Neuronal stem cell (in vitro differentiated cells): Measurements from ENCODE around the gene TOMM7.

Experiments used
- DNase-seq: peaks from one replicate; pipeline ENCODE4 v3.0.0-alpha.2; 2013; ENCODE audit warnings: low spot score
- H2AFZ ChIP-seq: one replicate; pipeline ENCODE4 v1.6.1; 2013; ENCODE audit warnings: mild to moderate bottlenecking, low read length, inconsistent platforms
- H2AK5ac ChIP-seq: 2 replicates; pipeline ENCODE4 v1.6.1; 2013; ENCODE audit warnings: low read depth, mild to moderate bottlenecking, inconsistent platforms, low read length, moderate library complexity, mixed read lengths
- H2BK120ac ChIP-seq: 2 replicates; pipeline ENCODE4 v1.6.1; 2013; ENCODE audit warnings: low read depth, mild to moderate bottlenecking, inconsistent platforms, low read length, moderate library complexity, mixed read lengths
- H2BK12ac ChIP-seq: one replicate; pipeline ENCODE4 v1.6.1; 2013; ENCODE audit warnings: low read length, inconsistent platforms
- H2BK15ac ChIP-seq: 2 replicates; pipeline ENCODE4 v1.6.1; 2013; ENCODE audit warnings: mild to moderate bottlenecking, low read length, inconsistent platforms, mixed read lengths
- H2BK5ac ChIP-seq: one replicate; pipeline ENCODE4 v1.6.1; 2013; ENCODE audit warnings: inconsistent platforms, mild to moderate bottlenecking, low read length, moderate library complexity
- H3K14ac ChIP-seq: one replicate; pipeline ENCODE4 v1.6.1; 2013; ENCODE audit warnings: low read length, inconsistent platforms
- H3K18ac ChIP-seq: 2 replicates; pipeline ENCODE4 v1.6.1; 2013; ENCODE audit warnings: low read length, inconsistent platforms
- H3K23ac ChIP-seq: 2 replicates; pipeline ENCODE4 v1.6.1; 2013; ENCODE audit warnings: low read depth, mild to moderate bottlenecking, mixed read lengths, low read length, inconsistent platforms; ENCODE audit not compliant: poor library complexity
- H3K27ac ChIP-seq: replicated peaks from 3 replicates; pipeline ENCODE4 v1.5.1; 2013; ENCODE audit warnings: low read length, inconsistent platforms
- H3K27me3 ChIP-seq, 3 experiments: 2 replicates each; pipeline ENCODE4 v1.6.1; 2013; ENCODE audit warnings: low read length in 3 of 3, mild to moderate bottlenecking in 2 of 3, inconsistent platforms in 1 of 3, low read depth in 1 of 3, mixed read lengths in 1 of 3, moderate library complexity in 1 of 3; ENCODE audit not compliant: control insufficient read depth in 3 of 3, insufficient read depth in 3 of 3
- H3K36me3 ChIP-seq, 2 donors: replicated peaks in 1 of 2; 2 replicates each; pipeline ENCODE4 v1.6.1; 2013; ENCODE audit warnings: low read length in 2 of 2; ENCODE audit not compliant: control insufficient read depth in 2 of 2, insufficient read depth in 2 of 2
- H3K4ac ChIP-seq: 2 replicates; pipeline ENCODE4 v1.6.1; 2013; ENCODE audit warnings: inconsistent platforms, mild to moderate bottlenecking, low read length, moderate library complexity
- H3K4me1 ChIP-seq, 2 donors: 1 replicate in 1 of 2; 2 replicates in 1 of 2; pipeline ENCODE4 v1.6.1; 2013; ENCODE audit warnings: low read length in 2 of 2, low read depth in 1 of 2; ENCODE audit not compliant: control insufficient read depth in 2 of 2, insufficient read depth in 1 of 2
- H3K4me2 ChIP-seq: one replicate; pipeline ENCODE4 v1.6.1; 2013; ENCODE audit warnings: mild to moderate bottlenecking, low read length, inconsistent platforms; ENCODE audit not compliant: insufficient read depth, poor library complexity, severe bottlenecking
- H3K4me3 ChIP-seq, 2 donors: 2 replicates each; pipeline ENCODE4 v1.5.1; 2013; ENCODE audit warnings: low read length in 2 of 2, mild to moderate bottlenecking in 2 of 2, inconsistent platforms in 1 of 2, moderate library complexity in 1 of 2
- H3K79me1 ChIP-seq: one replicate; pipeline ENCODE4 v1.6.1; 2013; ENCODE audit warnings: low read depth, mild to moderate bottlenecking, inconsistent platforms, low read length, moderate library complexity
- H3K9ac ChIP-seq: one replicate; pipeline ENCODE4 v1.6.1; 2013; ENCODE audit warnings: mild to moderate bottlenecking, low read depth, low read length, inconsistent platforms; ENCODE audit not compliant: poor library complexity
- H3K9me3 ChIP-seq, 2 donors: replicated peaks in 1 of 2; 2 replicates each; pipeline versions ENCODE3 to v1.6.1; 2013; ENCODE audit warnings: low read length in 2 of 2, mild to moderate bottlenecking in 2 of 2, inconsistent platforms in 1 of 2, low read depth in 1 of 2, mixed read lengths in 1 of 2, moderate library complexity in 1 of 2; ENCODE audit not compliant: control insufficient read depth in 2 of 2, insufficient read depth in 1 of 2
- H4K8ac ChIP-seq: one replicate; pipeline ENCODE4 v1.6.1; 2013; ENCODE audit warnings: low read depth, mild to moderate bottlenecking, inconsistent platforms, low read length, moderate library complexity
- H4K91ac ChIP-seq: one replicate; pipeline ENCODE4 v1.6.1; 2013; ENCODE audit warnings: low read length, low read depth, mild to moderate bottlenecking, inconsistent platforms; ENCODE audit not compliant: poor library complexity
- WGBS, 2 donors: extraction: QIAGEN DNeasy Blood & Tissue Kit; methylation state at CpG; one replicate each; pipeline ENCODE4 v1.1.7; 2013; ENCODE audit warnings: missing lambda C conversion rate in 2 of 2, mixed read lengths in 1 of 2; ENCODE audit not compliant: insufficient read length in 2 of 2, insufficient replicate concordance in 1 of 2; ENCODE audit errors: extremely low coverage in 2 of 2; 5-methylcytosine and 5-hydroxymethylcytosine counted together

TOMM7 gene

DNA sequence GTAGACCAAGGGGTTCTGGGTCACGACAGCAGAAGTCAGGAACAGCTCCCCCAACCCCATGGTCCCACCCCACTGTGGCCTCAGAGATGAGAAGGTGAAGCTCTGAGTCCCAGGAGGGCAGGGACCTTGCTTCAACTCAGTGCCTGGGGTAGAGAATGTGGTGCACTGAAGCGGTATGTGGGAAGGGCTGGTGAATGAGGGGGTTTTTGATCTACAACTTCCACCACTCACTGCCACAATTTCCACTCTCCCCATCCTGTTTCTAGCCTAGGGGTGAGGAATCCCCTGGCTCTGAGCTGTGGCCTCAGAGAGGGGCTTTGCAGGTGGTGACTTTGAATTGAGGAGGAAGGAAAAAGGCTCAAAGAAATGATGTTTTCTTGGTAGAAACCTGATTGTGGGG lies 44.9 kb upstream of the TOMM7 start:
- H3K4me3 ChIP-seq: no peak overlapping the region

GRCh38 chr7:22867003-22867402 lies 44.4 kb upstream of the TOMM7 start:
- H3K9me3 ChIP-seq: no peaks in the 10 kb centered on the region
- H3K36me3 ChIP-seq: no peaks in the 10 kb centered on the region
- no peak overlapping the region for H3K23ac ChIP-seq
- H2AFZ ChIP-seq: no peak overlapping the region
- no peak overlapping the region for H2BK12ac ChIP-seq
- no CpG with 5 or more reads among the region's 4 CpGs for WGBS, 2 donors
- no peak overlapping the region for H2AK5ac ChIP-seq
- H3K4ac ChIP-seq: no peak overlapping the region
- H2BK15ac ChIP-seq: no peak overlapping the region
- H3K4me3 ChIP-seq: no peak overlapping the region
- no peak overlapping the region for H3K4me2 ChIP-seq
- H3K14ac ChIP-seq: no peak overlapping the region
- no peak overlapping the region for H2BK120ac ChIP-seq
- H3K27ac ChIP-seq: no peak overlapping the region
- DNase-seq: no peak
- no peak overlapping the region for H4K8ac ChIP-seq
- H3K27me3 ChIP-seq: peaks cover 0 to 1% (median 0%) of the 10 kb centered on the region in 3 experiments
- no peaks in the 10 kb centered on the region for H3K79me1 ChIP-seq
- H3K4me1 ChIP-seq: peaks cover 0 to 2% of the 10 kb centered on the region in 2 donors
- H3K9ac ChIP-seq: no peak overlapping the region
- no peak overlapping the region for H3K18ac ChIP-seq
- H2BK5ac ChIP-seq: no peak overlapping the region
- no peak overlapping the region for H4K91ac ChIP-seq

More for the DNA sequence above, 44.9 kb upstream of the TOMM7 start:
- H2BK15ac ChIP-seq: no peak overlapping the region
- no peak overlapping the region for H2AFZ ChIP-seq
- no peaks in the 10 kb centered on the region for H3K36me3 ChIP-seq
- H2BK5ac ChIP-seq: no peak overlapping the region
- no peak overlapping the region for H3K4me2 ChIP-seq
- H3K9me3 ChIP-seq: no peaks in the 10 kb centered on the region
- H3K18ac ChIP-seq: no peak overlapping the region
- H4K8ac ChIP-seq: no peak overlapping the region
- H2BK120ac ChIP-seq: no peak overlapping the region
- H3K14ac ChIP-seq: no peak overlapping the region
- no peak overlapping the region for H4K91ac ChIP-seq
- H3K23ac ChIP-seq: no peak overlapping the region
- H3K4me1 ChIP-seq: peaks cover 0 to 2% of the 10 kb centered on the region in 2 donors
- DNase-seq: no peak
- H2BK12ac ChIP-seq: no peak overlapping the region
- peaks cover 0 to 2% (median 0%) of the 10 kb centered on the region in 3 experiments for H3K27me3 ChIP-seq
- no peak overlapping the region for H2AK5ac ChIP-seq
- no peaks in the 10 kb centered on the region for H3K79me1 ChIP-seq
- no CpG with 5 or more reads among the region's 2 CpGs for WGBS, 2 donors
- H3K9ac ChIP-seq: no peak overlapping the region
- no peak overlapping the region for H3K27ac ChIP-seq
- no peak overlapping the region for H3K4ac ChIP-seq

DNA sequence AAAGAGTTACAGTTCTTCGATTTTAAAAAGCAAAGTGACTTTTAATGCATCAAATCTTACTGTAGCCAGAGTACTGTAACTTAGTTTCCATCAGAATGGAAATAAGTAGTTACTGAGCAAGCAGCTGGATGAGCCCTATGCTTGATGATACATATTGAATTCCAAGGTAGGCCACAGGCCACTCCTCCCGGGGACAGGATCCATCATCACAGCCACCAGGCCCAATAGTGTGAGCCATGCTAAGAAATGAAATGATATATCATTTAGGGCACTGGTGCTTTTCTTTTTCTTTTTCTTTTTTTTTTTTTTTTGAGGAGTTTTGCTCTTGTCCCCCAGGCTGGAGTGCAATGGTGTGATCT lies 42.9 kb upstream of the TOMM7 start:
- no peak overlapping the region for H3K23ac ChIP-seq
- DNase-seq: no peak
- no peak overlapping the region for H2BK12ac ChIP-seq
- H4K8ac ChIP-seq: no peak overlapping the region
- no peak overlapping the region for H2BK120ac ChIP-seq
- no peak overlapping the region for H2AFZ ChIP-seq
- no peaks in the 10 kb centered on the region for H3K9me3 ChIP-seq
- no peaks in the 10 kb centered on the region for H3K27me3 ChIP-seq
- no peak overlapping the region for H3K4me3 ChIP-seq
- no peak overlapping the region for H2BK15ac ChIP-seq
- H3K79me1 ChIP-seq: no peaks in the 10 kb centered on the region
- no peak overlapping the region for H3K9ac ChIP-seq
- no peak overlapping the region for H2AK5ac ChIP-seq
- H3K4me2 ChIP-seq: no peak overlapping the region
- H3K4me1 ChIP-seq: peaks cover 0 to 2% of the 10 kb centered on the region in 2 donors
- H3K4ac ChIP-seq: no peak overlapping the region
- no peaks in the 10 kb centered on the region for H3K36me3 ChIP-seq
- no peak overlapping the region for H3K27ac ChIP-seq
- no CpG with 5 or more reads among the region's 2 CpGs for WGBS, 2 donors
- H4K91ac ChIP-seq: no peak overlapping the region
- H2BK5ac ChIP-seq: no peak overlapping the region
- no peak overlapping the region for H3K18ac ChIP-seq
- no peak overlapping the region for H3K14ac ChIP-seq

DNA sequence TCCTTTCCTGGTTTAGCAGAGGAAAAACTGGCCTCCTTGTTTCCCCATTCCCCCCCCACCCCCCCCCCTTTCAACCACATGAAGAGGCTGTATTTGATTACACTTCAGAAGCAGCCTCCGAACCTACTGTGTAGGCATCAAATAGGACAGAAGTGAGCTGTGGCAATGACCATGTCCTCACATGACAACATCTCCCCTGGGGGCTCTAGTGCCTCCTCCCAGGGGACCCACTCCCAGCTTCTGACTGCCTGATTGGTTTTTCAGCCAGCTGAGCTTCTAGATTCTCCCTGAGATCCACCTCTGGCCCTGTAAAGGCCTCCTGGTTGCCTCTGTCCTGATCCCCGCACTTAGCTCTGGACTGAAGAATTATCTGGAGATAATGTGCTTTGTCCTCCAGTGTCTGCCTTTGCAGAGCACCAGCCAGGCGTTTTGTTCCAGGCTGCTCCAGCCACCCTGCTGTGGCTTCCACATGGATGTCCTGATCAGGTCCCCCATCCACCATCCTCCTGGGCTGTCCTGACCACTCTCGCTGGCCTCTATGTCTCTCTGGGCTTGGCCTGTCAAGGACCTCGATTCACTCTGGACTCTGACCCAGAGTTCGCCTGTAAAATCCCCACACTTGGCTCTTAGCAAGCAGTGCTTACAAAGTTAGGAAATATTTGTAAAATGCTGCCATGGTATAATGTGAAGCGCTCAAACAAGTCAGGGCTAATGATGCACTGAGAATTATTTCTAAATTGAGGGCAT lies 42.4 kb upstream of the TOMM7 start:
- Histone ChIP-seq H3K18ac (no peak overlapping the region), H3K9me3 (no peaks in the 10 kb centered on the region), H3K27me3 (no peaks in the 10 kb centered on the region), H3K4ac (no peak overlapping the region), H3K4me2 (no peak overlapping the region), H3K4me1 (peaks cover 0 to 2% of the 10 kb centered on the region in 2 donors), H2BK5ac (no peak overlapping the region), H2BK120ac (no peak overlapping the region), H3K23ac (no peak overlapping the region), H2BK12ac (no peak overlapping the region), H2BK15ac (no peak overlapping the region), H4K91ac (no peak overlapping the region), H3K9ac (no peak overlapping the region), H3K27ac (no peak overlapping the region), H4K8ac (no peak overlapping the region), H3K4me3 (no peak overlapping the region), H2AFZ (peak overlapping the region; percentile 36), H3K14ac (no peak overlapping the region), H3K36me3 (no peaks in the 10 kb centered on the region), H2AK5ac (no peak overlapping the region), H3K79me1 (no peaks in the 10 kb centered on the region)
- whole genome bisulfite sequencing, 2 donors: no CpG with 5 or more reads among the region's 7 CpGs
- DNase-seq: no peak
